PC-3 (cell line): ENCODE results near the gene FGF12.

Experiments used
- EZH2 ChIP-seq: fragments of 300-600 bp; sonication (generic); IDR thresholded peaks from one replicate; pipeline ENCODE4 v1.6.1; 2017; ENCODE audit warnings: antibody characterized with exemption, mild to moderate bottlenecking, low read length; ENCODE audit not compliant: unreplicated experiment
- EZH2phosphoT487 ChIP-seq: fragments of 300-600 bp; sonication (generic); IDR thresholded peaks from 2 replicates; pipeline ENCODE4 v1.6.1; 2018; ENCODE audit warnings: mild to moderate bottlenecking, antibody characterized with exemption, low read length, borderline replicate concordance
- TF ChIP-seq, protein P1 (sequence below): fragments of 300-600 bp; sonication (generic); conservative IDR thresholded peaks from 2 replicates; pipeline ENCODE4 v1.5.1; 2017; ENCODE audit warnings: antibody characterized with exemption, low read depth, mild to moderate bottlenecking, low read length

DNA sequence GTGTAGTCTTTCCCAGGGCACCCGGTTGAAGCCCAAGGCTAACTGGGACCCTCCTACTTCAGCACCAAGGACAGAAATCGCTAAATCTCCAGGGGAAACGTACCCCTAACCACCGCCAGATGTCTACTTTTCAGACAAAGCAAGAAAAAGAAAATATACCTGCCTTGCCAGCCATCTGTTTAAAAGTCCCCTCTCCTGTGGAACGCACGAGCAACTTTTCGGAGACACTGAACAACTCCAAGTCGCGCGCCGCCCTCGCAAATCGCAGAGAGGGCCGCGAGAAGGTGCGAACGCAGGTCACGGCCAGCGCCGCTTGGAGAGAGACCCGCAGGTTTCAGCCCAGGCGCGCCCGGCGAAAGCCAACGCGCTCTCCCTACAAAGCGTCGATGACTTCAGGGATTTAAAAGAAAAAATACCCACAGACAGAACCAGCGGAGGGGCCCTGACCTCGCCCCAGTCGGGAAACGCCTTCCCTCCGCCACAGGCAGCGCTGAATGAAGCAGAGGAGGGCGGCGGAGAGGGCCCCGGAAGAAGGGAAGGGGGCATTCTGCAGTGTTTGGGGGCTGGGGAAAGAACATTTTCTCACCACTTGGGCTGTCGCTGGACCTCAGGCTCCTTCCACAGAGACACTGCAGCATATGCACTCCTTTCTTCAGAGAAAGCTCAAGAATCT is 213.1 kb downstream of the FGF12 start:
- TF ChIP-seq, protein P1, sequence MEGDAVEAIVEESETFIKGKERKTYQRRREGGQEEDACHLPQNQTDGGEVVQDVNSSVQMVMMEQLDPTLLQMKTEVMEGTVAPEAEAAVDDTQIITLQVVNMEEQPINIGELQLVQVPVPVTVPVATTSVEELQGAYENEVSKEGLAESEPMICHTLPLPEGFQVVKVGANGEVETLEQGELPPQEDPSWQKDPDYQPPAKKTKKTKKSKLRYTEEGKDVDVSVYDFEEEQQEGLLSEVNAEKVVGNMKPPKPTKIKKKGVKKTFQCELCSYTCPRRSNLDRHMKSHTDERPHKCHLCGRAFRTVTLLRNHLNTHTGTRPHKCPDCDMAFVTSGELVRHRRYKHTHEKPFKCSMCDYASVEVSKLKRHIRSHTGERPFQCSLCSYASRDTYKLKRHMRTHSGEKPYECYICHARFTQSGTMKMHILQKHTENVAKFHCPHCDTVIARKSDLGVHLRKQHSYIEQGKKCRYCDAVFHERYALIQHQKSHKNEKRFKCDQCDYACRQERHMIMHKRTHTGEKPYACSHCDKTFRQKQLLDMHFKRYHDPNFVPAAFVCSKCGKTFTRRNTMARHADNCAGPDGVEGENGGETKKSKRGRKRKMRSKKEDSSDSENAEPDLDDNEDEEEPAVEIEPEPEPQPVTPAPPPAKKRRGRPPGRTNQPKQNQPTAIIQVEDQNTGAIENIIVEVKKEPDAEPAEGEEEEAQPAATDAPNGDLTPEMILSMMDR, result no peak
- TF ChIP-seq EZH2 (no peak), EZH2phosphoT487 (no peak)
